WTC11 (cell line): ENCODE measurements around the gene MYO18B. TPM values are rescaled to one million over a fixed set of nuclear protein-coding genes. Genes with fewer than 3 reads are reported as not detected.

ENCODE experiments used
- ATAC-seq: fragments of 200-7000 bp; cut with Tn5 transposase; 2 replicates; pipeline ENCODE4 v1.10.0; 2021; ENCODE audit warnings: mild to moderate bottlenecking, moderate library complexity
- CTCF ChIA-PET: fragments of 300-600 bp; sonication (Branson Sonifier 250); formaldehyde crosslinking; loops from one replicate; lab custom pipeline; 2021; ENCODE audit warnings: antibody characterized with exemption; lab: Charles Lee
- POLR2A ChIA-PET: fragments of 350-600 bp; sonication (Branson Sonifier 250); formaldehyde crosslinking; loops from one replicate; lab custom pipeline; 2021; ENCODE audit warnings: antibody characterized with exemption; lab: Charles Lee
- DNase-seq: peaks from one replicate; pipeline ENCODE4 v3.0.0; 2021; ENCODE audit warnings: low spot score
- H3K27ac Mint-ChIP-seq: 2 replicates; pipeline ENCODE4 v1.8.0; 2021; ENCODE audit warnings: mixed read lengths
- H3K27me3 Mint-ChIP-seq: 2 replicates; pipeline ENCODE4 v1.8.0; 2021; ENCODE audit warnings: low read depth, mild to moderate bottlenecking, moderate library complexity, mixed read lengths
- H3K36me3 Mint-ChIP-seq: 2 replicates; pipeline ENCODE4 v1.8.0; 2021; ENCODE audit warnings: mixed read lengths
- H3K4me1 Mint-ChIP-seq: 2 replicates; pipeline ENCODE4 v1.8.0; 2022; ENCODE audit warnings: mixed read lengths
- H3K4me3 Mint-ChIP-seq: 2 replicates; pipeline ENCODE4 v1.8.0; 2021; ENCODE audit warnings: mild to moderate bottlenecking, moderate library complexity, mixed read lengths
- H3K9me3 Mint-ChIP-seq: 2 replicates; pipeline ENCODE4 v1.8.0; 2021; ENCODE audit warnings: mixed read lengths
- ATF1 ChIP-seq: sonication (generic); formaldehyde crosslinking; IDR thresholded peaks from 2 replicates; pipeline ENCODE4 v1.8.1; 2023; ENCODE audit warnings: mild to moderate bottlenecking, moderate library complexity, missing genetic modification reagents
- EMX1 ChIP-seq: fragments of 250-450 bp; sonication (Bioruptor Pico); IDR thresholded peaks from 2 replicates; pipeline ENCODE4 v1.8.0; 2021; ENCODE audit warnings: mild to moderate bottlenecking
- FOXP1 ChIP-seq: sonication (generic); formaldehyde crosslinking; IDR thresholded peaks from 2 replicates; pipeline ENCODE4 v1.8.0; 2022; ENCODE audit warnings: missing genetic modification reagents, mild to moderate bottlenecking, moderate library complexity, borderline replicate concordance
- MXD4 ChIP-seq: fragments of 250-450 bp; sonication (Bioruptor Pico); IDR thresholded peaks from 2 replicates; pipeline ENCODE4 v1.8.0; 2021; ENCODE audit warnings: mild to moderate bottlenecking, moderate library complexity, borderline replicate concordance
- RELA ChIP-seq: sonication (generic); formaldehyde crosslinking; IDR thresholded peaks from 2 replicates; pipeline ENCODE4 v1.8.1; 2022; ENCODE audit warnings: missing genetic modification reagents, mild to moderate bottlenecking, borderline replicate concordance
- TEAD1 ChIP-seq: sonication (generic); formaldehyde crosslinking; IDR thresholded peaks from 2 replicates; pipeline ENCODE4 v1.8.0; 2022; ENCODE audit warnings: mild to moderate bottlenecking, missing genetic modification reagents
- TP53 ChIP-seq: sonication (generic); formaldehyde crosslinking; IDR thresholded peaks from 2 replicates; pipeline ENCODE4 v1.8.1; 2023; ENCODE audit warnings: mild to moderate bottlenecking, missing genetic modification reagents
- ZBTB21 ChIP-seq: sonication (generic); formaldehyde crosslinking; IDR thresholded peaks from 2 replicates; pipeline ENCODE4 v1.8.1; 2023; ENCODE audit warnings: mild to moderate bottlenecking, missing genetic modification reagents, borderline replicate concordance
- ZMAT4 ChIP-seq: fragments of 250-450 bp; sonication (Bioruptor Pico); IDR thresholded peaks from 2 replicates; pipeline ENCODE4 v1.9.0; 2021; ENCODE audit warnings: mild to moderate bottlenecking
- ZNF121 ChIP-seq: sonication (generic); formaldehyde crosslinking; IDR thresholded peaks from 2 replicates; pipeline ENCODE4 v1.8.0; 2023; ENCODE audit warnings: missing genetic modification reagents
- ZNF232 ChIP-seq: sonication (generic); formaldehyde crosslinking; IDR thresholded peaks from 2 replicates; pipeline ENCODE4 v1.8.0; 2022; ENCODE audit warnings: mild to moderate bottlenecking, missing genetic modification reagents
- ZNF396 ChIP-seq: fragments of 250-450 bp; sonication (Bioruptor Pico); IDR thresholded peaks from 2 replicates; pipeline ENCODE4 v1.8.0; 2021; ENCODE audit warnings: mild to moderate bottlenecking, moderate library complexity, borderline replicate concordance
- ZNF423 ChIP-seq: fragments of 250-450 bp; sonication (Bioruptor Pico); IDR thresholded peaks from 2 replicates; pipeline ENCODE4 v2.1.2; 2022; ENCODE audit warnings: mild to moderate bottlenecking, moderate library complexity
- total RNA-seq: library from RNA; stranded (reverse); gene quantifications from 3 replicates; pipeline ENCODE4 v1.2.3, GENCODE V29; 2021
- TF ChIP-seq, protein P1 (sequence below): sonication (generic); formaldehyde crosslinking; IDR thresholded peaks from 2 replicates; pipeline ENCODE4 v1.8.0; 2022; ENCODE audit warnings: missing genetic modification reagents
- TF ChIP-seq, protein P2 (sequence below): sonication (generic); formaldehyde crosslinking; IDR thresholded peaks from 2 replicates; pipeline ENCODE4 v1.8.0; 2023; ENCODE audit warnings: missing genetic modification reagents, mild to moderate bottlenecking, borderline replicate concordance
- TF ChIP-seq, protein P3 (sequence below): sonication (generic); formaldehyde crosslinking; IDR thresholded peaks from 2 replicates; pipeline ENCODE4 v1.8.1; 2022; ENCODE audit warnings: missing genetic modification reagents, borderline replicate concordance

MYO18B gene
- total RNA-seq, 1 experiment from 2014 or later = 0.96 TPM

DNA sequence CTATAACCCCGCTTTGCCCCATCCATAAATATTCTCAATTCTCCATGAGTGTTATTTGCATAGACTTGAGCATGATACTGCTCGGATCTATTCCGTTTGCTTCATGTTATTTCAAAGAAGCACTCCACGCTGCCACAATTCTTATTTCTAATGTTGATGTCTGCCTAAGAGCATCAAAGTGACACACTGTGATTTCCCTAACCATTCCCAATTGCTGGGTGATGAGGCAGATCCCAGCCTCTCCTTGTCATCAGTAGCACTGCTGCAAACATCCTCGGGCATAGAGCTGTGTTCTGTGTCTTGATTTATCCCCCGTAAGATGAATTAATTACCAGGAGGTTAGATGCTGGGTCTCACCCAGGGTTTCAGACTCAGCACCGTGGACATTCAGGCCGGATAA lies 249.0 kb downstream of the MYO18B start:
- no peak overlapping the region for H3K4me3 Mint-ChIP-seq

GRCh38 chr22:25992331-25992730 lies 250.3 kb downstream of the MYO18B start:
- ChIA-PET CTCF (interaction anchor here (1.4 kb wide), 1 partner anchor 180 kb away, joined by 3 read pairs; no protein-coding TSS in a partner anchor), POLR2A (no interaction called here)
- H3K4me1 Mint-ChIP-seq = peaks cover 21% of the 10 kb centered on the region
- DNase-seq (no peak), ATAC-seq (no peak)
- no peaks in the 10 kb centered on the region for H3K27me3 Mint-ChIP-seq
- no peaks in the 10 kb centered on the region for H3K36me3 Mint-ChIP-seq
- no peaks in the 10 kb centered on the region for H3K9me3 Mint-ChIP-seq
- no peak overlapping the region for H3K27ac Mint-ChIP-seq
- TF ChIP-seq ZNF396 (CRISPR knock-in tag) (no peak), ZMAT4 (CRISPR knock-in tag) (no peak), RELA (CRISPR knock-in tag) (no peak), TEAD1 (no peak), ZNF121 (CRISPR knock-in tag) (no peak), ZBTB21 (CRISPR knock-in tag) (no peak), TP53 (CRISPR knock-in tag) (no peak), MXD4 (CRISPR knock-in tag) (no peak), EMX1 (CRISPR knock-in tag) (no peak)
- TF ChIP-seq, protein P1, sequence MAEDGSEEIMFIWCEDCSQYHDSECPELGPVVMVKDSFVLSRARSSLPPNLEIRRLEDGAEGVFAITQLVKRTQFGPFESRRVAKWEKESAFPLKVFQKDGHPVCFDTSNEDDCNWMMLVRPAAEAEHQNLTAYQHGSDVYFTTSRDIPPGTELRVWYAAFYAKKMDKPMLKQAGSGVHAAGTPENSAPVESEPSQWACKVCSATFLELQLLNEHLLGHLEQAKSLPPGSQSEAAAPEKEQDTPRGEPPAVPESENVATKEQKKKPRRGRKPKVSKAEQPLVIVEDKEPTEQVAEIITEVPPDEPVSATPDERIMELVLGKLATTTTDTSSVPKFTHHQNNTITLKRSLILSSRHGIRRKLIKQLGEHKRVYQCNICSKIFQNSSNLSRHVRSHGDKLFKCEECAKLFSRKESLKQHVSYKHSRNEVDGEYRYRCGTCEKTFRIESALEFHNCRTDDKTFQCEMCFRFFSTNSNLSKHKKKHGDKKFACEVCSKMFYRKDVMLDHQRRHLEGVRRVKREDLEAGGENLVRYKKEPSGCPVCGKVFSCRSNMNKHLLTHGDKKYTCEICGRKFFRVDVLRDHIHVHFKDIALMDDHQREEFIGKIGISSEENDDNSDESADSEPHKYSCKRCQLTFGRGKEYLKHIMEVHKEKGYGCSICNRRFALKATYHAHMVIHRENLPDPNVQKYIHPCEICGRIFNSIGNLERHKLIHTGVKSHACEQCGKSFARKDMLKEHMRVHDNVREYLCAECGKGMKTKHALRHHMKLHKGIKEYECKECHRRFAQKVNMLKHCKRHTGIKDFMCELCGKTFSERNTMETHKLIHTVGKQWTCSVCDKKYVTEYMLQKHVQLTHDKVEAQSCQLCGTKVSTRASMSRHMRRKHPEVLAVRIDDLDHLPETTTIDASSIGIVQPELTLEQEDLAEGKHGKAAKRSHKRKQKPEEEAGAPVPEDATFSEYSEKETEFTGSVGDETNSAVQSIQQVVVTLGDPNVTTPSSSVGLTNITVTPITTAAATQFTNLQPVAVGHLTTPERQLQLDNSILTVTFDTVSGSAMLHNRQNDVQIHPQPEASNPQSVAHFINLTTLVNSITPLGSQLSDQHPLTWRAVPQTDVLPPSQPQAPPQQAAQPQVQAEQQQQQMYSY (CRISPR knock-in tag) = no peak
- TF ChIP-seq, protein P2, sequence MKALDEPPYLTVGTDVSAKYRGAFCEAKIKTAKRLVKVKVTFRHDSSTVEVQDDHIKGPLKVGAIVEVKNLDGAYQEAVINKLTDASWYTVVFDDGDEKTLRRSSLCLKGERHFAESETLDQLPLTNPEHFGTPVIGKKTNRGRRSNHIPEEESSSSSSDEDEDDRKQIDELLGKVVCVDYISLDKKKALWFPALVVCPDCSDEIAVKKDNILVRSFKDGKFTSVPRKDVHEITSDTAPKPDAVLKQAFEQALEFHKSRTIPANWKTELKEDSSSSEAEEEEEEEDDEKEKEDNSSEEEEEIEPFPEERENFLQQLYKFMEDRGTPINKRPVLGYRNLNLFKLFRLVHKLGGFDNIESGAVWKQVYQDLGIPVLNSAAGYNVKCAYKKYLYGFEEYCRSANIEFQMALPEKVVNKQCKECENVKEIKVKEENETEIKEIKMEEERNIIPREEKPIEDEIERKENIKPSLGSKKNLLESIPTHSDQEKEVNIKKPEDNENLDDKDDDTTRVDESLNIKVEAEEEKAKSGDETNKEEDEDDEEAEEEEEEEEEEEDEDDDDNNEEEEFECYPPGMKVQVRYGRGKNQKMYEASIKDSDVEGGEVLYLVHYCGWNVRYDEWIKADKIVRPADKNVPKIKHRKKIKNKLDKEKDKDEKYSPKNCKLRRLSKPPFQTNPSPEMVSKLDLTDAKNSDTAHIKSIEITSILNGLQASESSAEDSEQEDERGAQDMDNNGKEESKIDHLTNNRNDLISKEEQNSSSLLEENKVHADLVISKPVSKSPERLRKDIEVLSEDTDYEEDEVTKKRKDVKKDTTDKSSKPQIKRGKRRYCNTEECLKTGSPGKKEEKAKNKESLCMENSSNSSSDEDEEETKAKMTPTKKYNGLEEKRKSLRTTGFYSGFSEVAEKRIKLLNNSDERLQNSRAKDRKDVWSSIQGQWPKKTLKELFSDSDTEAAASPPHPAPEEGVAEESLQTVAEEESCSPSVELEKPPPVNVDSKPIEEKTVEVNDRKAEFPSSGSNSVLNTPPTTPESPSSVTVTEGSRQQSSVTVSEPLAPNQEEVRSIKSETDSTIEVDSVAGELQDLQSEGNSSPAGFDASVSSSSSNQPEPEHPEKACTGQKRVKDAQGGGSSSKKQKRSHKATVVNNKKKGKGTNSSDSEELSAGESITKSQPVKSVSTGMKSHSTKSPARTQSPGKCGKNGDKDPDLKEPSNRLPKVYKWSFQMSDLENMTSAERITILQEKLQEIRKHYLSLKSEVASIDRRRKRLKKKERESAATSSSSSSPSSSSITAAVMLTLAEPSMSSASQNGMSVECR (CRISPR knock-in tag) = no peak
- TF ChIP-seq, protein P3, sequence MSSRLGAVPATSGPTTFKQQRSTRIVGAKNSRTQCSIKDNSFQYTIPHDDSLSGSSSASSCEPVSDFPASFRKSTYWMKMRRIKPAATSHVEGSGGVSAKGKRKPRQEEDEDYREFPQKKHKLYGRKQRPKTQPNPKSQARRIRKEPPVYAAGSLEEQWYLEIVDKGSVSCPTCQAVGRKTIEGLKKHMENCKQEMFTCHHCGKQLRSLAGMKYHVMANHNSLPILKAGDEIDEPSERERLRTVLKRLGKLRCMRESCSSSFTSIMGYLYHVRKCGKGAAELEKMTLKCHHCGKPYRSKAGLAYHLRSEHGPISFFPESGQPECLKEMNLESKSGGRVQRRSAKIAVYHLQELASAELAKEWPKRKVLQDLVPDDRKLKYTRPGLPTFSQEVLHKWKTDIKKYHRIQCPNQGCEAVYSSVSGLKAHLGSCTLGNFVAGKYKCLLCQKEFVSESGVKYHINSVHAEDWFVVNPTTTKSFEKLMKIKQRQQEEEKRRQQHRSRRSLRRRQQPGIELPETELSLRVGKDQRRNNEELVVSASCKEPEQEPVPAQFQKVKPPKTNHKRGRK = no peak
- no peak overlapping the region for H3K4me3 Mint-ChIP-seq

More for the DNA sequence above, 249.0 kb downstream of the MYO18B start:
- ATAC-seq (no peak), DNase-seq (no peak)
- Mint-ChIP-seq H3K27me3 (no peaks in the 10 kb centered on the region), H3K27ac (no peak overlapping the region), H3K36me3 (no peaks in the 10 kb centered on the region), H3K9me3 (no peaks in the 10 kb centered on the region), H3K4me1 (peaks cover 21% of the 10 kb centered on the region)
- POLR2A ChIA-PET = no interaction called here
- TF ChIP-seq FOXP1 (CRISPR knock-in tag) (no peak), ZNF232 (no peak), ATF1 (CRISPR knock-in tag) (no peak), ZNF423 (CRISPR knock-in tag) (no peak)
- TF ChIP-seq, protein P3 = no peak
- TF ChIP-seq, protein P1 (CRISPR knock-in tag) = no peak
- CTCF ChIA-PET = interaction anchor here (0.7 to 1.7 kb wide), 4 partner anchors 87 to 181 kb away, joined by 3 to 4 read pairs (median 4); no protein-coding TSS in a partner anchor
